Heart right ventricle (tissue), 16 donors: ENCODE measurements around the gene MRM1. TPM values are rescaled to one million over a fixed set of nuclear protein-coding genes. Genes with fewer than 3 reads are reported as not detected.

Source experiments
- ATAC-seq, 8 donors: fragments of 200-7000 bp; cut with Tn5 transposase; one replicate each; pipeline ENCODE4 v1.9.1; 2020; ENCODE audit warnings: mild to moderate bottlenecking in 8 of 8, moderate library complexity in 8 of 8, moderate number of reproducible peaks in 1 of 8
- DNase-seq, 2 donors: peaks; one replicate each; pipeline ENCODE4 v3.0.0-alpha.2; 2020
- H3K27ac ChIP-seq, 10 donors: fragments of 200-600 bp; sonication (generic) in 2 of 10; one replicate each; pipeline versions ENCODE4 v1.5.0 to v1.8.0; 2020 to 2022; ENCODE audit warnings: mild to moderate bottlenecking in 3 of 10
- H3K27me3 ChIP-seq, 7 donors: fragments of 200-600 bp; one replicate each; pipeline ENCODE4 v1.8.0; 2021 to 2022; ENCODE audit warnings: mild to moderate bottlenecking in 2 of 7
- H3K36me3 ChIP-seq, 9 donors: fragments of 200-600 bp; sonication (generic) in 1 of 9; one replicate each; pipeline versions ENCODE4 v1.5.0 to v1.8.0; 2020 to 2022; ENCODE audit warnings: mild to moderate bottlenecking in 2 of 9
- H3K4me1 ChIP-seq, 9 donors: fragments of 200-600 bp; sonication (generic) in 1 of 9; one replicate each; pipeline versions ENCODE4 v1.5.0 to v1.8.0; 2020 to 2022; ENCODE audit warnings: mild to moderate bottlenecking in 4 of 9
- H3K4me3 ChIP-seq, 10 donors: fragments of 200-600 bp; sonication (generic) in 2 of 10; one replicate each; pipeline versions ENCODE4 v1.5.0 to v1.8.0; 2020 to 2022; ENCODE audit warnings: mild to moderate bottlenecking in 7 of 10, moderate library complexity in 2 of 10
- H3K9me3 ChIP-seq, 11 donors: fragments of 200-600 bp in 10 of 11; sonication (generic) in 2 of 11; one replicate each; pipeline versions ENCODE4 v1.5.0 to v1.8.0; 2013 to 2022; ENCODE audit warnings: mild to moderate bottlenecking in 2 of 11, control low read depth in 1 of 11, moderate library complexity in 1 of 11
- WGBS, 2 donors: extraction: QIAGEN DNeasy Blood & Tissue Kit; methylation state at CpG; one replicate each; pipeline ENCODE4 v1.1.7; 2013; ENCODE audit warnings: inconsistent platforms in 1 of 2; 5-methylcytosine and 5-hydroxymethylcytosine counted together
- intact Hi-C, 10 donors: fragments of 100-400 bp; cut with DNase I; formaldehyde crosslinking; loops; one replicate each; pipeline versions ENCODE4 v1.11.1 to v1.14.2; 2022
- polyA plus RNA-seq, 2 donors: library from polyadenylated mRNA; stranded (reverse); fragments of 200-250 nt; gene quantifications; one replicate each; pipeline ENCODE4 v1.2.3, GENCODE V29; 2013
- total RNA-seq, 10 donors: library from RNA; stranded (reverse); fragmentation: NEBNext Ultra II Directional in 3 of 10; extraction: Animal tissue kit (Norgen Biotek cat#: 25700) in 3 of 10; gene quantifications; one replicate each; pipeline versions ENCODE4 v1.2.1 to v1.2.4, GENCODE V29; 2021 to 2023
- TF ChIP-seq, protein P1 (sequence below), 9 donors: fragments of 200-600 bp; sonication (generic) in 2 of 9; IDR thresholded peaks; one replicate each; pipeline versions ENCODE4 v1.5.0 to v1.8.0; 2021 to 2022; ENCODE audit warnings: antibody characterized with exemption in 9 of 9, mild to moderate bottlenecking in 5 of 9, moderate library complexity in 1 of 9
- donor health status: Arrhythmogenic right ventricular cardiomyopathy.
- donor health status: ischemic (EF 13 %, LVEDD 7.1; RV severe dilation, severe dysfunction).
- donor health status: healthy with polysubstance abuse.
- donor health status: DM: no; HTN: yes; CAD: no.
- donor health status: DM: no; HTN: no; CAD: no.
- donor health status: ischemic (EF 25% LVEDD 6.9; RV normal size, moderate dysfunction).
- donor health status: ischemic (EF 25% LVEDD 5.7; RV mildly dilated, moderate dysfunction).
- donor health status: healthy.
- donor health status: DM: yes; HTN: yes; CAD: no.
- donor health status: Ischemic cardiomyopathy.
- donor health status: ischemic (EF 35%, LVEDD 5.7; RV mildly dilated, moderate dysfunction).
- donor health status: nonischemic (EF 11% LVEDD 7.7; RV severe dilation, severe dysfunction).
- donor health status: DM: yes; HTN: yes; CAD: no.
- donor health status: PGD.
- donor health status: ischemic (EF 29% LVEDD 5.4; RV normal size, mild dysfunction).
- donor health status: nonischemic (EF 23%, LVEDD 6.1; RV moderate dilation, normal function).

Gene MRM1
- total and polyA plus RNA-seq, 12 donors: 5.5 to 10.3 (median 7.3) TPM

DNA sequence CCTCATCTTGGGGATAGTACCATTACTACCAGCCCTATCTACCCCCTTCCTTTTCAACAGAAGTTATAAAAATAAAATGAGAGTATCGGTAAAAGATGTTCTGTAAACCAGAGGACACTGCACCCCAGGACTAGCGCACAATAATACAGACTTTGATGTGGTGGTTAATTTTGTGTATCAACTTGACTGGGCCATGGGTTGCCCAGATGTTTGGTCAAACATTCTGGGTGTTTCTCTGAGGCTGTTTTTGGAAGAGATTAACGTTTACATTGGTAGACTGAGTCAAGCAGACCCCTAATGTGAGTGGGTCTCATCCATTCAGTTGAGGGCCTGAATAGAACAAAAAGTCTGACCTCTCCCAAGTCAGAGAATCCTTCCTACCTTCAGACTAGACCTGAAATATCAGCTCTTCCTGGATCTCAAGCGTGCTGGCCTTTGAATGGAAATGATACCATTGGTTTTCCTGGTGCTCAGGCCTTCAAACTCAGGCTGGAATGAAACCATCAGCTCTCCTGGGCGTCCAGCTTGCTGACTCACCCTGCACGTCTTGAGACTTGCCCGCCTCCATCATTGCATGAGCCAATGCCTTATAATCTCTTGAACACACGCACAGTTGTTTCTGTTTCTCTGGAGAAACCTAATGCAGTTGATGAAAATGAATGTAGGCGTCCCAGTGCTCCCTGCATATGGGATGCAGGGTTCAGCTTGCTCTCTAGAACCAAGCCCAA, 10.1 kb downstream of the MRM1 start:
- ATAC-seq: no peak
- H3K4me1 ChIP-seq: peaks cover 0 to 11% (median 4%) of the 10 kb centered on the region in 9 donors
- H3K27ac ChIP-seq: no peak overlapping the region
- H3K27me3 ChIP-seq: peaks cover 0 to 30% (median 20%) of the 10 kb centered on the region in 7 donors
- peaks cover 0 to 3% (median 0%) of the 10 kb centered on the region in 11 donors for H3K9me3 ChIP-seq
- H3K4me3 ChIP-seq: no peak overlapping the region
- WGBS, 2 donors: 77 to 79% methylated on average over 9 of the region's 9 CpGs
- intact Hi-C loops: no loop called here
- no peak for DNase-seq
- TF ChIP-seq, protein P1, sequence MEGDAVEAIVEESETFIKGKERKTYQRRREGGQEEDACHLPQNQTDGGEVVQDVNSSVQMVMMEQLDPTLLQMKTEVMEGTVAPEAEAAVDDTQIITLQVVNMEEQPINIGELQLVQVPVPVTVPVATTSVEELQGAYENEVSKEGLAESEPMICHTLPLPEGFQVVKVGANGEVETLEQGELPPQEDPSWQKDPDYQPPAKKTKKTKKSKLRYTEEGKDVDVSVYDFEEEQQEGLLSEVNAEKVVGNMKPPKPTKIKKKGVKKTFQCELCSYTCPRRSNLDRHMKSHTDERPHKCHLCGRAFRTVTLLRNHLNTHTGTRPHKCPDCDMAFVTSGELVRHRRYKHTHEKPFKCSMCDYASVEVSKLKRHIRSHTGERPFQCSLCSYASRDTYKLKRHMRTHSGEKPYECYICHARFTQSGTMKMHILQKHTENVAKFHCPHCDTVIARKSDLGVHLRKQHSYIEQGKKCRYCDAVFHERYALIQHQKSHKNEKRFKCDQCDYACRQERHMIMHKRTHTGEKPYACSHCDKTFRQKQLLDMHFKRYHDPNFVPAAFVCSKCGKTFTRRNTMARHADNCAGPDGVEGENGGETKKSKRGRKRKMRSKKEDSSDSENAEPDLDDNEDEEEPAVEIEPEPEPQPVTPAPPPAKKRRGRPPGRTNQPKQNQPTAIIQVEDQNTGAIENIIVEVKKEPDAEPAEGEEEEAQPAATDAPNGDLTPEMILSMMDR (IDR thresholded peaks at IDR 0.05): no peak
- H3K36me3 ChIP-seq: no peaks in the 10 kb centered on the region

DNA sequence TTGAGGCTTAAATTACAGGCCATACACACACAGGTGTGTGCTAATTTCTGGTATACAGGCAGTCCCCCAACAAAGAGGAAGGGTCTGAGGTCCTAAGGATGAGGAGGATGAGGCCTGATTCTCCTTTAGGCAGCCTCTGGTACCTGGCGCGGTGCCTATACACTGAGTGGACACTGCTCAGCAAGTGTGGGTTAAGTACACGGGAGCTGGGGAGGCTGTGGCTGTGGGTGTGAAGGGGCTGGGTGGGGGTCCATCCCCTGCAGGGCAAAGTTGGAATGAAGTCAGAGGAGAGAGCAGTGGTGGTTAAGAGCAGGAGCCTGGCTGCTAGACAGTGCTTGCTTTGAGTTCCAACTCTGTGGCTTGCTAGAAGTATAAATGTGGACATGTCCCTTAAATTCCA, 10.9 kb downstream of the MRM1 start:
- ATAC-seq (no peak), DNase-seq (no peak)
- no peaks in the 10 kb centered on the region for H3K36me3 ChIP-seq
- H3K9me3 ChIP-seq: peaks cover 0 to 3% (median 0%) of the 10 kb centered on the region in 11 donors
- TF ChIP-seq, protein P1 (IDR thresholded peaks at IDR 0.05): no peak
- no peak overlapping the region for H3K27ac ChIP-seq
- 65 to 72% methylated on average over 3 of the region's 3 CpGs for WGBS, 2 donors
- intact Hi-C loops: no loop called here
- H3K4me1 ChIP-seq: peaks cover 0 to 11% (median 4%) of the 10 kb centered on the region in 9 donors
- H3K4me3 ChIP-seq: no peak overlapping the region
- peaks cover 0 to 35% (median 27%) of the 10 kb centered on the region in 7 donors for H3K27me3 ChIP-seq

DNA sequence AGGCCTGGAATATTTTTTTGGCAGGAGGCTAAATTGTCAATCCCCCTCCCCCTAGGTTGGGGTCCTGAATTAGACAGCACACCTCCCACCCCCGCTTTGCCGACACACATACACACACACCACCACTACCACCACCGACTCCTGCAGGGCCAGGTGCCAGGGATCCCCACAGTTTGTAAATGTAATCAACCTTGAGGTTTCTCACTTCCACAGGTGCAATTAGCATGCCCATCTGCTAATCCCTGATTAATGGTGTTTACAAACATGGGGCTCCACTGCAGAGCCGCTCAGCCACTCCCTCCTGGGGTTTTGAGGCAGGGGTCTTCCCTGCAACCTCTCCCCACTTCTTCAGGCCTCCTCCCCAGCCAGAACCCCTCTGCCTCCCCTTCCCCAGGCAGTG, 11.8 kb downstream of the MRM1 start:
- H3K36me3 ChIP-seq: no peaks in the 10 kb centered on the region
- TF ChIP-seq, protein P1 (IDR thresholded peaks at IDR 0.05): no peak
- H3K4me1 ChIP-seq: peaks cover 0 to 11% (median 4%) of the 10 kb centered on the region in 9 donors
- intact Hi-C loops: no loop called here
- ATAC-seq: no peak
- WGBS, 2 donors: 42 to 51% methylated on average over 4 of the region's 4 CpGs
- no peak for DNase-seq
- peaks cover 0 to 42% (median 34%) of the 10 kb centered on the region in 7 donors for H3K27me3 ChIP-seq
- peaks cover 0 to 3% (median 0%) of the 10 kb centered on the region in 11 donors for H3K9me3 ChIP-seq
- H3K27ac ChIP-seq: no peak overlapping the region
- no peak overlapping the region for H3K4me3 ChIP-seq

DNA sequence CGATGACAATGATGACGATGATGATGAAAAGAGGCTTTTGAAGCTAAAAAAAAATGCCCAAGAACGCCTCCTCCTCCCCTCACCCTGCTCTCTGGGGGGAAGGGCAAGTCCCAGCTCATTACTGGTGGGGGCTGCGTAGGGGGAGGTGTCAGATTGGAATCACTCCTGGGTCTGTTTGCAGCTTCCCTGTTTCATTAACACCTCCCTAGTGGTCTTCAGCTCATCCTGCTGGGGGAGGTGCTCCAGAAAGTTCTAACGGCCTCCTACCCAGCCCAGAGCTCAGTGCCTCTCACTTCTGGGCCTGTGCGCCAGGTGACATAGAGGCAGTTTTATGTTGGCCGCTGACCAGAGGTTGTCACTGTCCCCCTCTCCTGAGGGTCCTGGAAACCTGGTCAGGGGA, 12.7 kb downstream of the MRM1 start:
- ATAC-seq: no peak
- intact Hi-C loops: no loop called here
- TF ChIP-seq, protein P1 (IDR thresholded peaks at IDR 0.05): no peak
- Histone ChIP-seq H3K4me3 (no peak overlapping the region), H3K9me3 (peaks cover 0 to 3% (median 0%) of the 10 kb centered on the region in 11 donors), H3K27ac (no peak overlapping the region), H3K27me3 (peaks cover 0 to 46% (median 39%) of the 10 kb centered on the region in 7 donors), H3K4me1 (peaks cover 0 to 3% (median 1%) of the 10 kb centered on the region in 9 donors), H3K36me3 (no peaks in the 10 kb centered on the region)
- WGBS, 2 donors: 54 to 60% methylated on average over 7 of the region's 7 CpGs
- no peak for DNase-seq
